Endothelial cell of umbilical vein (primary cell): ENCODE measurements around the gene SRPK2. TPM values are rescaled to one million over a fixed set of nuclear protein-coding genes. Genes with fewer than 3 reads are reported as not detected.

Source experiments
- BruUV-seq: library from RNA; stranded (reverse); fragments of 400-500 nt; replicated peaks from 2 replicates; lab custom pipeline; 2021; lab: Mats Ljungman, UMichigan
- CTCF ChIA-PET: fragments of 300-600, 350-600 bp; sonication (Branson Sonifier 250); formaldehyde crosslinking; loops from one replicate; lab custom pipeline; 2021; ENCODE audit warnings: antibody characterized with exemption, inconsistent platforms; lab: Charles Lee
- POLR2A ChIA-PET: fragments of 300-600, 350-600 bp; sonication (Branson Sonifier 250); formaldehyde crosslinking; loops from one replicate; lab custom pipeline; 2021; ENCODE audit warnings: antibody characterized with exemption, inconsistent platforms; lab: Charles Lee
- DNase-seq: peaks from one replicate; pipeline ENCODE4 v3.0.0-alpha.2; 2011; ENCODE audit warnings: low read depth, low spot score
- FAIRE-seq: peaks from 2 replicates; lab custom pipeline; 2011; peaks lifted over from hg19 to GRCh38; lab: Jason Lieb, UNC
- H2AFZ ChIP-seq: 2 replicates; pipeline ENCODE4 v1.6.0; 2012; ENCODE audit warnings: low read depth, low read length, control low read depth, inconsistent platforms
- H3K27ac ChIP-seq: 2 replicates; pipeline ENCODE4 v1.5.1; 2011; ENCODE audit warnings: low read depth, mild to moderate bottlenecking, control low read depth, low read length, moderate library complexity; ENCODE audit not compliant: insufficient read depth
- H3K27me3 ChIP-seq, 2 experiments: 2 replicates each; pipeline versions ENCODE4 v1.6.0 to v1.6.1; 2011; ENCODE audit warnings: low read length in 2 of 2, mixed read lengths in 1 of 2; ENCODE audit not compliant: control insufficient read depth in 2 of 2, insufficient read depth in 2 of 2
- H3K36me3 ChIP-seq, 2 experiments: 2 replicates in 1 of 2; 3 replicates in 1 of 2; pipeline ENCODE4 v1.5.1; 2011; ENCODE audit warnings: low read length in 2 of 2, mild to moderate bottlenecking in 1 of 2, moderate library complexity in 1 of 2; ENCODE audit not compliant: control insufficient read depth in 2 of 2, insufficient read depth in 2 of 2; ENCODE audit errors: extremely low read depth in 1 of 2
- H3K4me1 ChIP-seq: 3 replicates; pipeline ENCODE4 v1.5.1; 2011; ENCODE audit warnings: mild to moderate bottlenecking, low read length; ENCODE audit not compliant: control insufficient read depth, insufficient read depth; ENCODE audit errors: extremely low read depth
- H3K4me2 ChIP-seq: 2 replicates; pipeline ENCODE4 v1.6.1; 2011; ENCODE audit warnings: low read length, control low read depth, mixed read lengths; ENCODE audit not compliant: insufficient read depth
- H3K4me3 ChIP-seq, 3 experiments: fragments of 200-600 bp in 1 of 3; sonication (generic), shearing (Covaris generic) in 1 of 3; replicated peaks in 1 of 3; 2 replicates each; pipeline ENCODE4 v1.5.1; 2011 to 2016; ENCODE audit warnings: control low read depth in 3 of 3, low read length in 3 of 3, mild to moderate bottlenecking in 2 of 3, inconsistent platforms in 1 of 3, low read depth in 1 of 3, moderate library complexity in 1 of 3; ENCODE audit not compliant: insufficient read depth in 1 of 3
- H3K79me2 ChIP-seq: 2 replicates; pipeline ENCODE4 v1.6.0; 2012; ENCODE audit warnings: low read length, inconsistent platforms; ENCODE audit not compliant: control insufficient read depth, insufficient read depth
- H3K9ac ChIP-seq: replicated peaks from 2 replicates; pipeline ENCODE3; 2011; ENCODE audit warnings: low read length, control low read depth; ENCODE audit not compliant: insufficient read depth; ENCODE audit errors: extremely low read depth
- H3K9me1 ChIP-seq: replicated peaks from 3 replicates; pipeline ENCODE4 v1.6.0; 2011; ENCODE audit warnings: mild to moderate bottlenecking, low read length; ENCODE audit not compliant: control insufficient read depth, insufficient read depth; ENCODE audit errors: extremely low read depth
- H3K9me3 ChIP-seq: replicated peaks from 2 replicates; pipeline ENCODE4 v1.5.1; 2012; ENCODE audit warnings: low read length, inconsistent platforms; ENCODE audit not compliant: control insufficient read depth, insufficient read depth
- H4K20me1 ChIP-seq: replicated peaks from 2 replicates; pipeline ENCODE3; 2011; ENCODE audit warnings: mild to moderate bottlenecking, low read length; ENCODE audit not compliant: control insufficient read depth, insufficient read depth; ENCODE audit errors: extremely low read depth
- EZH2 ChIP-seq: IDR thresholded peaks from 2 replicates; pipeline ENCODE4 v1.6.1; 2012; ENCODE audit warnings: borderline replicate concordance, low read depth, mild to moderate bottlenecking, moderate library complexity, low read length, inconsistent platforms; ENCODE audit not compliant: severe bottlenecking
- FOS ChIP-seq: IDR thresholded peaks from 2 replicates; pipeline ENCODE4 v1.6.1; 2011; ENCODE audit warnings: mild to moderate bottlenecking, low read length, moderate library complexity, borderline replicate concordance; ENCODE audit not compliant: insufficient read depth
- GATA2 ChIP-seq: IDR thresholded peaks from 2 replicates; pipeline ENCODE4 v1.7.0; 2011; ENCODE audit warnings: low read depth, mild to moderate bottlenecking, moderate library complexity, mixed read lengths, low read length; ENCODE audit not compliant: insufficient read length, insufficient read depth
- JUN ChIP-seq: IDR thresholded peaks from 2 replicates; pipeline ENCODE4 v1.6.1; 2011; ENCODE audit warnings: borderline replicate concordance, low read depth; ENCODE audit not compliant: insufficient read length, insufficient read depth
- MYC ChIP-seq: IDR thresholded peaks from one replicate; pipeline ENCODE4 v1.6.1; 2011; ENCODE audit warnings: mild to moderate bottlenecking, low read depth, low read length
- POLR2A ChIP-seq: IDR thresholded peaks from 2 replicates; pipeline ENCODE4 v1.6.1; 2012; ENCODE audit warnings: low read depth, mild to moderate bottlenecking, control low read depth, low read length
- POLR2AphosphoS5 ChIP-seq: IDR thresholded peaks from 2 replicates; pipeline ENCODE4 v1.6.1; 2012; ENCODE audit warnings: low read depth, mild to moderate bottlenecking, control low read depth, low read length, moderate library complexity; ENCODE audit not compliant: insufficient read depth
- dilution Hi-C: fragments of 300-500 bp; cut with MboI; formaldehyde crosslinking; loops from one replicate; pipeline ENCODE4 v1.15.0; 2019; ENCODE audit warnings: low sequenced_read_pairs; ENCODE audit not compliant: extremely low pct_ligation_motif_present
- intact Hi-C: fragments of 100-400 bp; cut with micrococcal nuclease; formaldehyde crosslinking; loops from one replicate; pipeline ENCODE4 v1.10.0; 2022
- polyA plus RNA-seq, 4 experiments: library from polyadenylated mRNA; depleted of rRNA in 3 of 4; stranded (reverse) in 3 of 4; unstranded in 1 of 4; fragments of >200 nt; gene quantifications; 2 replicates each; pipeline versions ENCODE4 v1.2.1 to v1.2.3, GENCODE V29; 2011 to 2012; ENCODE audit warnings: missing spikeins in 1 of 4
- total RNA-seq: library from RNA; stranded (reverse); gene quantifications from 2 replicates; pipeline ENCODE4 v1.2.3, GENCODE V29; 2021
- TF ChIP-seq, protein P1 (sequence below): IDR thresholded peaks from 2 replicates; pipeline ENCODE4 v1.6.1; 2011; ENCODE audit not compliant: insufficient read depth, insufficient read length
- TF ChIP-seq, protein P2 (sequence below), 2 donors: IDR thresholded peaks; 1 replicate in 1 of 2; 2 replicates in 1 of 2; pipeline ENCODE4 v1.5.1; 2011; ENCODE audit warnings: low read length in 2 of 2, mild to moderate bottlenecking in 2 of 2, moderate library complexity in 2 of 2, control low read depth in 1 of 2, inconsistent platforms in 1 of 2, low read depth in 1 of 2; ENCODE audit not compliant: insufficient read depth in 1 of 2; ENCODE audit errors: extremely low read depth in 1 of 2

The SRPK2 gene
- total and polyA plus RNA-seq, 2 donors (not counting 3 experiments of a cell fraction or from before 2014, with no cell fraction given) = 13.4 to 55.2 TPM

DNA sequence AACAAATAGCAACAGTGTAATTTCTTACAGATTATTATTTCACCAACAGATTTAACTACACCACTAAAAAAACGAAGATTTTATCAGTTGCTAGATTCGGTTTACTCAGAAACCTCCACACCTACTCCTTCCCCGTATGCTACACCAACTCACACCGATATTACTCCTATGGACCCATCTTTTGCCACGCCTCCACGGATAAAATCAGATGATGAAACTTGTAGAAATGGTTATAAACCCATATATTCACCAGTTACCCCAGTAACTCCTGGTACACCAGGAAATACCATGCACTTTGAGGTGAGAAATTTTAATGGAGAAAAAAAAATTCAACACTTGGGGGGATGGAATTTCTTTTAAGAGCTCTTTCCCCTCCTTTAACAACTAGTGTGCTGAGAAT, 282.2 kb downstream of the SRPK2 start:
- ChIA-PET CTCF (interaction anchor here (1.0 kb wide), 1 partner anchor 11 kb away, joined by 3 read pairs; no protein-coding TSS in a partner anchor), POLR2A (no interaction called here)
- TF ChIP-seq POLR2AphosphoS5 (no peak), EZH2 (no peak), JUN (no peak), GATA2 (no peak), MYC (no peak), FOS (no peak), POLR2A (no peak)
- TF ChIP-seq, protein P1, sequence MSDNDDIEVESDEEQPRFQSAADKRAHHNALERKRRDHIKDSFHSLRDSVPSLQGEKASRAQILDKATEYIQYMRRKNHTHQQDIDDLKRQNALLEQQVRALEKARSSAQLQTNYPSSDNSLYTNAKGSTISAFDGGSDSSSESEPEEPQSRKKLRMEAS = no peak
- TF ChIP-seq, protein P2, sequence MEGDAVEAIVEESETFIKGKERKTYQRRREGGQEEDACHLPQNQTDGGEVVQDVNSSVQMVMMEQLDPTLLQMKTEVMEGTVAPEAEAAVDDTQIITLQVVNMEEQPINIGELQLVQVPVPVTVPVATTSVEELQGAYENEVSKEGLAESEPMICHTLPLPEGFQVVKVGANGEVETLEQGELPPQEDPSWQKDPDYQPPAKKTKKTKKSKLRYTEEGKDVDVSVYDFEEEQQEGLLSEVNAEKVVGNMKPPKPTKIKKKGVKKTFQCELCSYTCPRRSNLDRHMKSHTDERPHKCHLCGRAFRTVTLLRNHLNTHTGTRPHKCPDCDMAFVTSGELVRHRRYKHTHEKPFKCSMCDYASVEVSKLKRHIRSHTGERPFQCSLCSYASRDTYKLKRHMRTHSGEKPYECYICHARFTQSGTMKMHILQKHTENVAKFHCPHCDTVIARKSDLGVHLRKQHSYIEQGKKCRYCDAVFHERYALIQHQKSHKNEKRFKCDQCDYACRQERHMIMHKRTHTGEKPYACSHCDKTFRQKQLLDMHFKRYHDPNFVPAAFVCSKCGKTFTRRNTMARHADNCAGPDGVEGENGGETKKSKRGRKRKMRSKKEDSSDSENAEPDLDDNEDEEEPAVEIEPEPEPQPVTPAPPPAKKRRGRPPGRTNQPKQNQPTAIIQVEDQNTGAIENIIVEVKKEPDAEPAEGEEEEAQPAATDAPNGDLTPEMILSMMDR (IDR thresholded peaks at IDR 0.05; ENCODE audit: extremely low read depth in 1 of 2, insufficient read depth in 1 of 2, low read depth in 1 of 2, low read length in 2 of 2) = no peak
- H3K9me1 ChIP-seq = no peaks in the 10 kb centered on the region
- H3K27ac ChIP-seq = no peak overlapping the region
- H3K79me2 ChIP-seq = peaks cover 4% of the 10 kb centered on the region
- intact Hi-C loops = no loop called here
- H3K9ac ChIP-seq = no peak overlapping the region
- DNase-seq (no peak), FAIRE-seq (no peak)
- BruUV-seq = no TSS peak
- H3K4me2 ChIP-seq = no peak overlapping the region
- no peaks in the 10 kb centered on the region for H4K20me1 ChIP-seq
- no peak overlapping the region for H3K4me3 ChIP-seq
- no peak overlapping the region for H2AFZ ChIP-seq
- no peaks in the 10 kb centered on the region for H3K9me3 ChIP-seq
- H3K27me3 ChIP-seq = no peaks in the 10 kb centered on the region
- dilution Hi-C loops = no loop called here
- peaks cover 28 to 50% of the 10 kb centered on the region in 2 experiments for H3K36me3 ChIP-seq
- H3K4me1 ChIP-seq = no peaks in the 10 kb centered on the region
